HL-60 (cell line): ENCODE data around the gene FGF12.

ENCODE experiments used
- DNase-seq, 2 experiments: peaks; one replicate each; pipeline ENCODE4 v3.0.0-alpha.2; 2010 to 2020; ENCODE audit warnings: low read depth in 1 of 2, low spot score in 1 of 2
- H3K27ac ChIP-seq: fragments of 250-450 bp; sonication (Bioruptor Pico); replicated peaks from 2 replicates; pipeline ENCODE4 v1.5.1; 2020; ENCODE audit warnings: mild to moderate bottlenecking, moderate library complexity
- H3K27me3 ChIP-seq: fragments of 250-450 bp; sonication (Bioruptor Pico); 2 replicates; pipeline ENCODE4 v1.5.1; 2021; ENCODE audit warnings: mild to moderate bottlenecking, moderate library complexity; ENCODE audit not compliant: insufficient read depth, poor library complexity, severe bottlenecking
- H3K4me3 ChIP-seq: replicated peaks from 2 replicates; pipeline ENCODE4 v1.5.1; 2011; ENCODE audit warnings: mild to moderate bottlenecking, control low read depth, low read length; ENCODE audit not compliant: insufficient read depth
- GABPA ChIP-seq: IDR thresholded peaks from 2 replicates; pipeline ENCODE4 v1.6.1; 2012; ENCODE audit warnings: low read depth
- POLR2AphosphoS5 ChIP-seq: IDR thresholded peaks from 2 replicates; pipeline ENCODE4 v1.6.1; 2012; ENCODE audit warnings: low read depth
- SPI1 ChIP-seq: IDR thresholded peaks from 2 replicates; pipeline ENCODE4 v1.6.1; 2012; ENCODE audit warnings: low read depth, mild to moderate bottlenecking, borderline replicate concordance
- TF ChIP-seq, protein P1 (sequence below): IDR thresholded peaks from 2 replicates; pipeline ENCODE4 v1.6.1; 2012; ENCODE audit warnings: low read depth; ENCODE audit not compliant: insufficient replicate concordance
- TF ChIP-seq, protein P2 (sequence below): IDR thresholded peaks from one replicate; pipeline ENCODE4 v1.5.1; 2011; ENCODE audit warnings: low read length, control low read depth, inconsistent platforms; ENCODE audit not compliant: insufficient read depth

FGF12 gene

DNA sequence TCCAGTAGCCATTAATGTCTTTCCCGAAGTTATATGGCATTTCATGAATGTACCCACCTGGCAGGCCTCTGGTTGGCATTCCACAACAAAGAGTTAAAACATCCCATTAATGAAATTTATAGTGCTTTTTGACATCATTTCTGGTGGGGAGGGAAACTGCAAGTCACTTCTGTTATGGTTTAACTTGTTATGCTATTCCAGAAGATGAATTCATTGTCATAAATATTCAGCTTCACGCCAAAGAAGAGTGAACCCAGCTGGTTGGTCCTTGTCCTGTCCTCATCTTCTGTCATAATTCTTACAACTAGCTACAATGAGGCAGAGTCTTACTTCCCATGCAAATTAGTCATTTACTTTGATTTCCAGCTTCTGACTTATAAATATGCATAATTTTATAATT is 471.5 kb downstream of the FGF12 start:
- TF ChIP-seq, protein P1, sequence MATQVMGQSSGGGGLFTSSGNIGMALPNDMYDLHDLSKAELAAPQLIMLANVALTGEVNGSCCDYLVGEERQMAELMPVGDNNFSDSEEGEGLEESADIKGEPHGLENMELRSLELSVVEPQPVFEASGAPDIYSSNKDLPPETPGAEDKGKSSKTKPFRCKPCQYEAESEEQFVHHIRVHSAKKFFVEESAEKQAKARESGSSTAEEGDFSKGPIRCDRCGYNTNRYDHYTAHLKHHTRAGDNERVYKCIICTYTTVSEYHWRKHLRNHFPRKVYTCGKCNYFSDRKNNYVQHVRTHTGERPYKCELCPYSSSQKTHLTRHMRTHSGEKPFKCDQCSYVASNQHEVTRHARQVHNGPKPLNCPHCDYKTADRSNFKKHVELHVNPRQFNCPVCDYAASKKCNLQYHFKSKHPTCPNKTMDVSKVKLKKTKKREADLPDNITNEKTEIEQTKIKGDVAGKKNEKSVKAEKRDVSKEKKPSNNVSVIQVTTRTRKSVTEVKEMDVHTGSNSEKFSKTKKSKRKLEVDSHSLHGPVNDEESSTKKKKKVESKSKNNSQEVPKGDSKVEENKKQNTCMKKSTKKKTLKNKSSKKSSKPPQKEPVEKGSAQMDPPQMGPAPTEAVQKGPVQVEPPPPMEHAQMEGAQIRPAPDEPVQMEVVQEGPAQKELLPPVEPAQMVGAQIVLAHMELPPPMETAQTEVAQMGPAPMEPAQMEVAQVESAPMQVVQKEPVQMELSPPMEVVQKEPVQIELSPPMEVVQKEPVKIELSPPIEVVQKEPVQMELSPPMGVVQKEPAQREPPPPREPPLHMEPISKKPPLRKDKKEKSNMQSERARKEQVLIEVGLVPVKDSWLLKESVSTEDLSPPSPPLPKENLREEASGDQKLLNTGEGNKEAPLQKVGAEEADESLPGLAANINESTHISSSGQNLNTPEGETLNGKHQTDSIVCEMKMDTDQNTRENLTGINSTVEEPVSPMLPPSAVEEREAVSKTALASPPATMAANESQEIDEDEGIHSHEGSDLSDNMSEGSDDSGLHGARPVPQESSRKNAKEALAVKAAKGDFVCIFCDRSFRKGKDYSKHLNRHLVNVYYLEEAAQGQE = no peak
- no peak for TF ChIP-seq POLR2AphosphoS5
- TF ChIP-seq, protein P2, sequence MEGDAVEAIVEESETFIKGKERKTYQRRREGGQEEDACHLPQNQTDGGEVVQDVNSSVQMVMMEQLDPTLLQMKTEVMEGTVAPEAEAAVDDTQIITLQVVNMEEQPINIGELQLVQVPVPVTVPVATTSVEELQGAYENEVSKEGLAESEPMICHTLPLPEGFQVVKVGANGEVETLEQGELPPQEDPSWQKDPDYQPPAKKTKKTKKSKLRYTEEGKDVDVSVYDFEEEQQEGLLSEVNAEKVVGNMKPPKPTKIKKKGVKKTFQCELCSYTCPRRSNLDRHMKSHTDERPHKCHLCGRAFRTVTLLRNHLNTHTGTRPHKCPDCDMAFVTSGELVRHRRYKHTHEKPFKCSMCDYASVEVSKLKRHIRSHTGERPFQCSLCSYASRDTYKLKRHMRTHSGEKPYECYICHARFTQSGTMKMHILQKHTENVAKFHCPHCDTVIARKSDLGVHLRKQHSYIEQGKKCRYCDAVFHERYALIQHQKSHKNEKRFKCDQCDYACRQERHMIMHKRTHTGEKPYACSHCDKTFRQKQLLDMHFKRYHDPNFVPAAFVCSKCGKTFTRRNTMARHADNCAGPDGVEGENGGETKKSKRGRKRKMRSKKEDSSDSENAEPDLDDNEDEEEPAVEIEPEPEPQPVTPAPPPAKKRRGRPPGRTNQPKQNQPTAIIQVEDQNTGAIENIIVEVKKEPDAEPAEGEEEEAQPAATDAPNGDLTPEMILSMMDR = no peak
- no peak for TF ChIP-seq GABPA
- no peak for TF ChIP-seq SPI1
- no peak for DNase-seq
- Histone ChIP-seq H3K4me3 (no peak overlapping the region), H3K27me3 (no peaks in the 10 kb centered on the region), H3K27ac (no peak overlapping the region)

DNA sequence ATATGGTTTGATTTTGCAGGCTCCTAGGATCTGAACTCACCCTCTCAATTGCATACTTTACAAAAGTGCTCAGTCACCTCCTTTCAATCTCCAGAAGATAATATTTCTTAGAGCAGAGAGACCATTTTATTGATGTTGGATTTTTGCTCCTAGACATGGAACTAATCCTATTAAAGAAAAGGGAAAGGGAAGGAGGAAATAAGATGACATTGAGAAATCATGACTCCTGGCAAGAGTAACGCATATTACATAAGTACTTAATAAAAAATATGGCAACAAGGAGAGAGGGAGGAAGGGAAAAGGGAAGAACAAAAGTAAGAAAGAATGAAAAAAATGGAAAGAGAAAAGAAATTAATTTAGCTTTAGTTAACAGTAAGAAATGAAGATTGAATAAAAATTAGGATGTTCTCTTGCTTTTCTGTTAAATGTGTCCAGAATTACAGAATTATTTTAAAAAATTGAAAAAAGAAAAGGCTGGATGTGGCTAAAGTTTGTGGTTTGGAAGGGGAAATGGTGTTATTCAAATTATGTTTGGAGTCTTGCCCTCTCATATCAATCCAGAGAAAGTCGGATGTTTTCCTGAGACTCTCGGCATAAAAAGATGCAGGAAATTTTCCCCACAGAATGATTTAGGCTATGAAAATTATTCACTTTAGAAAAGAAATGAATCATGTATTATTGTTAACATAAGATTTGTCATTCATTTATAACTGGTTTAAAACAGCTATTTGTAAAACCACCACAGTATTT is 474.0 kb downstream of the FGF12 start:
- DNase-seq = no peak
- H3K27me3 ChIP-seq = no peaks in the 10 kb centered on the region
- H3K27ac ChIP-seq = no peak overlapping the region
- no peak overlapping the region for H3K4me3 ChIP-seq
- TF ChIP-seq, protein P2 = no peak
- TF ChIP-seq POLR2AphosphoS5 (no peak), GABPA (no peak), SPI1 (no peak)
- TF ChIP-seq, protein P1 = no peak

DNA sequence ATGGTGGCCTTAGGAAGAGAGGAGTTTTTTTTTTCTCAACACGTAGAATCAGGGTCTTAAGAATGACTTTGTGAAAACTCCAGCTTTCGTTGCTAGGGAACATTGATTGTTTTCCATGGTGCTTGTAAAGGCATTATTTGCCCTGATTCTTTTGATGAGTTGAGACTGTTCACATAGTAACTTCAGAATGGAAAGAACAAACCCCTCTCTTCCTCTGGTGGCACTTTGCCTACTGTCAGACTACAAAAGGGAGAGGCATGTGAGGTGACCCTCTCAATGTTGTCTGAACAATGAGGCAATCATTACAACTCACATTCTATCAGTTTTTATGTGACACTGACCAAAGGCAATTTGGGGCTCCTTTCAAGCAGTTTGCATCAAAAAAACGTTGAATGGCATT is 477.8 kb downstream of the FGF12 start:
- H3K27me3 ChIP-seq = no peaks in the 10 kb centered on the region
- no peak overlapping the region for H3K4me3 ChIP-seq
- TF ChIP-seq GABPA = no peak
- TF ChIP-seq POLR2AphosphoS5 = no peak
- TF ChIP-seq, protein P1 = no peak
- no peak for DNase-seq
- no peak overlapping the region for H3K27ac ChIP-seq
